HepG2 (cell line): ENCODE results near the gene DNAJB6. TPM values are rescaled to one million over a fixed set of nuclear protein-coding genes. Genes with fewer than 3 reads are reported as not detected.

Source experiments
- ATAC-seq: fragments of 200-7000 bp; cut with Tn5 transposase; 3 replicates; pipeline ENCODE4 v1.9.1; 2020; ENCODE audit warnings: mild to moderate bottlenecking, moderate library complexity
- BruUV-seq: library from RNA; stranded (reverse); fragments of 400-500 nt; replicated peaks from 2 replicates; lab custom pipeline; 2021; lab: Mats Ljungman, UMichigan
- CTCF ChIA-PET: fragments of 300-600 bp; formaldehyde crosslinking; extraction: SDS; loops from one replicate; lab custom pipeline; 2021; ENCODE audit warnings: low total read pairs, inconsistent platforms, low intra/inter-chr PET ratio; lab: Yijun Ruan, JAX
- POLR2A ChIA-PET: fragments of 350-600 bp; sonication (Branson Sonifier 250); formaldehyde crosslinking; loops from one replicate; lab custom pipeline; 2020; ENCODE audit warnings: antibody characterized with exemption, inconsistent platforms; lab: Yijun Ruan, JAX
- DNase-seq: peaks from one replicate; pipeline ENCODE4 v3.0.0-alpha.2; 2015; ENCODE audit warnings: low spot score
- FAIRE-seq: peaks from 3 replicates; lab custom pipeline; 2011; peaks lifted over from hg19 to GRCh38; lab: Jason Lieb, UNC
- H2AFZ ChIP-seq: one replicate; pipeline ENCODE4 v1.6.1; 2011; ENCODE audit warnings: low read length, inconsistent platforms
- H3K27ac ChIP-seq: fragments of 300-600 bp; 3 replicates; pipeline ENCODE4 v1.8.0; 2011; ENCODE audit warnings: mixed run types, mild to moderate bottlenecking, mixed read lengths, low read length, inconsistent platforms; ENCODE audit not compliant: insufficient read depth; ENCODE audit errors: extremely low read length
- H3K27me3 ChIP-seq, 2 experiments: fragments of 200-600 bp in 1 of 2; 2 replicates in 1 of 2; 3 replicates in 1 of 2; pipeline versions ENCODE4 v1.6.0 to v1.8.0; 2011; ENCODE audit warnings: low read length in 2 of 2, mild to moderate bottlenecking in 2 of 2, moderate library complexity in 2 of 2, inconsistent platforms in 1 of 2; ENCODE audit not compliant: insufficient read depth in 2 of 2, control insufficient read depth in 1 of 2
- H3K36me3 ChIP-seq, 2 experiments: fragments of 200-600 bp in 1 of 2; replicated peaks in 1 of 2; 2 replicates in 1 of 2; 3 replicates in 1 of 2; pipeline versions ENCODE4 v1.5.1 to v1.8.0; 2011; ENCODE audit warnings: low read length in 2 of 2, inconsistent platforms in 1 of 2; ENCODE audit not compliant: insufficient read depth in 2 of 2, control insufficient read depth in 1 of 2
- H3K4me1 ChIP-seq: 2 replicates; pipeline ENCODE4 v1.5.1; 2012; ENCODE audit warnings: low read length, inconsistent platforms; ENCODE audit not compliant: insufficient read depth
- H3K4me2 ChIP-seq: 2 replicates; pipeline ENCODE4 v1.6.0; 2011; ENCODE audit warnings: low read depth, low read length, inconsistent platforms
- H3K4me3 ChIP-seq, 3 experiments: fragments of 200-600 bp in 1 of 3; sonication (generic), shearing (Covaris generic) in 1 of 3; replicated peaks in 1 of 3; 2 replicates each; pipeline ENCODE4 v1.5.1; 2011 to 2016; ENCODE audit warnings: low read length in 3 of 3, inconsistent platforms in 2 of 3, low read depth in 2 of 3, mild to moderate bottlenecking in 2 of 3, control low read depth in 1 of 3, mixed read lengths in 1 of 3; ENCODE audit not compliant: insufficient read depth in 1 of 3
- H3K79me2 ChIP-seq: one replicate; pipeline ENCODE4 v1.6.1; 2011; ENCODE audit warnings: low read length, inconsistent platforms; ENCODE audit not compliant: insufficient read depth
- H3K9ac ChIP-seq: 2 replicates; pipeline ENCODE4 v1.6.0; 2011; ENCODE audit warnings: mild to moderate bottlenecking, low read depth, low read length, inconsistent platforms; ENCODE audit not compliant: insufficient read depth
- H3K9me3 ChIP-seq: 2 replicates; pipeline ENCODE4 v1.5.1; 2012; ENCODE audit warnings: mild to moderate bottlenecking, low read length
- H4K20me1 ChIP-seq: 2 replicates; pipeline ENCODE4 v1.6.0; 2011; ENCODE audit warnings: inconsistent platforms, mild to moderate bottlenecking, low read length, moderate library complexity; ENCODE audit not compliant: insufficient read depth
- CBX2 ChIP-seq, 2 experiments: fragments of 200-600 bp in 1 of 2; sonication (generic); formaldehyde crosslinking in 1 of 2; IDR thresholded peaks; 2 replicates each; pipeline versions ENCODE4 v1.7.0 to v1.8.1; 2018 to 2022; ENCODE audit warnings: low read depth in 2 of 2, low read length in 1 of 2, mild to moderate bottlenecking in 1 of 2, missing genetic modification reagents in 1 of 2
- FLYWCH1 ChIP-seq: sonication (generic); formaldehyde crosslinking; IDR thresholded peaks from 2 replicates; pipeline ENCODE4 v1.8.1; 2023; ENCODE audit warnings: mild to moderate bottlenecking, missing genetic modification reagents
- HIVEP1 ChIP-seq: sonication (generic); formaldehyde crosslinking; IDR thresholded peaks from 2 replicates; pipeline ENCODE4 v1.4.0; 2020; ENCODE audit warnings: mild to moderate bottlenecking, missing genetic modification reagents
- MEF2D ChIP-seq: sonication (generic); formaldehyde crosslinking; IDR thresholded peaks from 2 replicates; pipeline ENCODE4 v1.5.1; 2020; ENCODE audit warnings: mild to moderate bottlenecking, missing genetic modification reagents
- NR1H2 ChIP-seq: sonication (generic); formaldehyde crosslinking; IDR thresholded peaks from 2 replicates; pipeline ENCODE4 v1.8.1; 2022; ENCODE audit warnings: low read depth, missing genetic modification reagents, borderline replicate concordance
- PRPF4 ChIP-seq: fragments of 200-400 bp; formaldehyde crosslinking; IDR thresholded peaks from 2 replicates; pipeline ENCODE4 v1.6.1; 2016; ENCODE audit warnings: low read length, low read depth; ENCODE audit not compliant: poor library complexity, severe bottlenecking
- SNAPC4 ChIP-seq: sonication (generic); formaldehyde crosslinking; IDR thresholded peaks from 2 replicates; pipeline ENCODE4 v1.4.0; 2020; ENCODE audit warnings: mild to moderate bottlenecking, missing genetic modification reagents
- TMF1 ChIP-seq: sonication (generic); formaldehyde crosslinking; IDR thresholded peaks from 2 replicates; pipeline ENCODE4 v1.8.1; 2022; ENCODE audit warnings: low read depth, missing genetic modification reagents
- ZFP41 ChIP-seq: sonication (generic); formaldehyde crosslinking; IDR thresholded peaks from 2 replicates; pipeline ENCODE4 v1.4.0; 2020; ENCODE audit warnings: mild to moderate bottlenecking, missing genetic modification reagents, borderline replicate concordance
- ZNF180 ChIP-seq: sonication (generic); formaldehyde crosslinking; IDR thresholded peaks from 2 replicates; pipeline ENCODE4 v1.4.0; 2020; ENCODE audit warnings: low read depth, missing genetic modification reagents, borderline replicate concordance
- ZNF335 ChIP-seq: sonication (generic); formaldehyde crosslinking; IDR thresholded peaks from 2 replicates; pipeline ENCODE4 v1.4.0; 2020; ENCODE audit warnings: missing genetic modification reagents
- ZNF605 ChIP-seq: sonication (generic); formaldehyde crosslinking; IDR thresholded peaks from 2 replicates; pipeline ENCODE4 v1.8.0; 2022; ENCODE audit warnings: mild to moderate bottlenecking, missing genetic modification reagents
- ZNF768 ChIP-seq: sonication (generic); formaldehyde crosslinking; IDR thresholded peaks from 2 replicates; pipeline ENCODE4 v1.4.0; 2020; ENCODE audit warnings: missing genetic modification reagents
- WGBS: methylation state at CpG from one replicate; pipeline ENCODE4 v1.1.6; 2017; ENCODE audit warnings: low lambda C conversion rate; 5-methylcytosine and 5-hydroxymethylcytosine counted together
- in situ Hi-C: cut with HindIII; loops from 2 replicates; pipeline ENCODE4 v1.10.0; 2017; ENCODE audit warnings: low pct_unique_long_range_greater_than_20kb; ENCODE audit not compliant: extremely low pct_ligation_motif_present
- intact Hi-C: fragments of 100-400 bp; cut with micrococcal nuclease; formaldehyde crosslinking; loops from one replicate; pipeline ENCODE4 v1.10.0; 2022; ENCODE audit not compliant: unreplicated experiment
- polyA plus RNA-seq, 8 experiments: library from polyadenylated mRNA; depleted of rRNA in 3 of 8; stranded (reverse) in 7 of 8; unstranded in 1 of 8; fragments of >200 nt; fragmentation: Illumina TruSeq in 4 of 8; extraction: Trizol in 4 of 8; gene quantifications; 2 replicates each; pipeline versions ENCODE4 v1.2.1 to v1.2.3, GENCODE V29; 2011 to 2016; ENCODE audit warnings: low read depth in 4 of 8, missing spikeins in 1 of 8, mixed read lengths in 1 of 8; ENCODE audit not compliant: insufficient read depth in 1 of 8
- total RNA-seq, 5 experiments: library from RNA; depleted of rRNA; stranded (reverse); fragments of >200 nt; fragmentation: Illumina TruSeq; extraction: Trizol; gene quantifications; 2 replicates each; pipeline ENCODE4 v1.2.3, GENCODE V29; 2016; ENCODE audit warnings: low read depth in 1 of 5
- TF ChIP-seq, protein P1 (sequence below): sonication (generic); formaldehyde crosslinking; IDR thresholded peaks from 2 replicates; pipeline ENCODE4 v1.5.1; 2020; ENCODE audit warnings: missing genetic modification reagents, mild to moderate bottlenecking, borderline replicate concordance

The DNAJB6 gene
- total and polyA plus RNA-seq, 2 of the 13 experiments (the other 11 are each of a cell fraction or from before 2014, with no cell fraction given) = 29.9 to 53.9 TPM

- no TSS peak for BruUV-seq
- H2AFZ ChIP-seq = no peak overlapping the region
- no peak for ATAC-seq
These were observed 74.2 kb downstream of the DNAJB6 start for GRCh38 chr7:157410831-157411556.

GRCh38 chr7:157411580-157411979 is 74.8 kb downstream of the DNAJB6 start:
- Histone ChIP-seq H3K9me3 (no peaks in the 10 kb centered on the region), H3K36me3 (peaks cover 12 to 24% of the 10 kb centered on the region in 2 experiments; a peak in 4 of 5 replicates), H3K79me2 (no peaks in the 10 kb centered on the region), H3K4me1 (no peaks in the 10 kb centered on the region), H3K27me3 (no peaks in the 10 kb centered on the region), H4K20me1 (no peaks in the 10 kb centered on the region), H3K4me2 (no peak overlapping the region), H2AFZ (no peak overlapping the region), H3K9ac (no peak overlapping the region), H3K4me3 (no peak overlapping the region), H3K27ac (no peak overlapping the region)
- ChIA-PET CTCF (no interaction called here), POLR2A (no interaction called here)
- in situ Hi-C loops (no loop called here), intact Hi-C loops (no loop called here)
- 93% methylated on average over 13 of the region's 19 CpGs for WGBS
- FAIRE-seq (no peak), ATAC-seq (no peak), DNase-seq (no peak)
- no TSS peak for BruUV-seq
- TF ChIP-seq SNAPC4 (CRISPR knock-in tag) (no peak), ZNF768 (no peak), PRPF4 (no peak), NR1H2 (CRISPR knock-in tag) (no peak), ZFP41 (CRISPR knock-in tag) (no peak)

More at GRCh38 chr7:157410831-157411556, 74.2 kb downstream of the DNAJB6 start:
- in situ Hi-C loops (no loop called here), intact Hi-C loops (no loop called here)
- FAIRE-seq (no peak), DNase-seq (no peak)
- Histone ChIP-seq H3K27me3 (no peaks in the 10 kb centered on the region), H3K4me1 (no peaks in the 10 kb centered on the region), H3K9me3 (no peaks in the 10 kb centered on the region), H3K9ac (no peak overlapping the region), H3K4me2 (no peak overlapping the region), H4K20me1 (no peaks in the 10 kb centered on the region), H3K36me3 (peaks cover 10 to 19% of the 10 kb centered on the region in 2 experiments; a peak in 4 of 5 replicates), H3K4me3 (no peak overlapping the region), H3K27ac (no peak overlapping the region), H3K79me2 (no peaks in the 10 kb centered on the region)
- 95% methylated on average over 19 of the region's 33 CpGs for WGBS
- ChIA-PET CTCF (no interaction called here), POLR2A (no interaction called here)
- TF ChIP-seq MEF2D (CRISPR knock-in tag) (no peak), CBX2 (IDR thresholded peaks at IDR 0.05; ENCODE audit: low read depth, low read length) (no peak), CBX2 (CRISPR knock-in tag; IDR thresholded peaks at IDR 0.05; ENCODE audit: low read depth) (no peak), TMF1 (CRISPR knock-in tag) (no peak), ZNF180 (no peak), ZNF335 (CRISPR knock-in tag) (no peak), HIVEP1 (no peak), FLYWCH1 (CRISPR knock-in tag) (no peak), NR1H2 (CRISPR knock-in tag) (no peak), ZNF605 (no peak)
- TF ChIP-seq, protein P1, sequence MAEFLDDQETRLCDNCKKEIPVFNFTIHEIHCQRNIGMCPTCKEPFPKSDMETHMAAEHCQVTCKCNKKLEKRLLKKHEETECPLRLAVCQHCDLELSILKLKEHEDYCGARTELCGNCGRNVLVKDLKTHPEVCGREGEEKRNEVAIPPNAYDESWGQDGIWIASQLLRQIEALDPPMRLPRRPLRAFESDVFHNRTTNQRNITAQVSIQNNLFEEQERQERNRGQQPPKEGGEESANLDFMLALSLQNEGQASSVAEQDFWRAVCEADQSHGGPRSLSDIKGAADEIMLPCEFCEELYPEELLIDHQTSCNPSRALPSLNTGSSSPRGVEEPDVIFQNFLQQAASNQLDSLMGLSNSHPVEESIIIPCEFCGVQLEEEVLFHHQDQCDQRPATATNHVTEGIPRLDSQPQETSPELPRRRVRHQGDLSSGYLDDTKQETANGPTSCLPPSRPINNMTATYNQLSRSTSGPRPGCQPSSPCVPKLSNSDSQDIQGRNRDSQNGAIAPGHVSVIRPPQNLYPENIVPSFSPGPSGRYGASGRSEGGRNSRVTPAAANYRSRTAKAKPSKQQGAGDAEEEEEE = no peak
